Measurements from ENCODE around the gene ROBO3. TPM values are rescaled to one million over a fixed set of nuclear protein-coding genes. Genes with fewer than 3 reads are reported as not detected.

ROBO3 gene
- total and polyA plus RNA-seq, 5 donors from 2014 or later: 0.34 to 4.6 (median 2.1) TPM

DNA sequence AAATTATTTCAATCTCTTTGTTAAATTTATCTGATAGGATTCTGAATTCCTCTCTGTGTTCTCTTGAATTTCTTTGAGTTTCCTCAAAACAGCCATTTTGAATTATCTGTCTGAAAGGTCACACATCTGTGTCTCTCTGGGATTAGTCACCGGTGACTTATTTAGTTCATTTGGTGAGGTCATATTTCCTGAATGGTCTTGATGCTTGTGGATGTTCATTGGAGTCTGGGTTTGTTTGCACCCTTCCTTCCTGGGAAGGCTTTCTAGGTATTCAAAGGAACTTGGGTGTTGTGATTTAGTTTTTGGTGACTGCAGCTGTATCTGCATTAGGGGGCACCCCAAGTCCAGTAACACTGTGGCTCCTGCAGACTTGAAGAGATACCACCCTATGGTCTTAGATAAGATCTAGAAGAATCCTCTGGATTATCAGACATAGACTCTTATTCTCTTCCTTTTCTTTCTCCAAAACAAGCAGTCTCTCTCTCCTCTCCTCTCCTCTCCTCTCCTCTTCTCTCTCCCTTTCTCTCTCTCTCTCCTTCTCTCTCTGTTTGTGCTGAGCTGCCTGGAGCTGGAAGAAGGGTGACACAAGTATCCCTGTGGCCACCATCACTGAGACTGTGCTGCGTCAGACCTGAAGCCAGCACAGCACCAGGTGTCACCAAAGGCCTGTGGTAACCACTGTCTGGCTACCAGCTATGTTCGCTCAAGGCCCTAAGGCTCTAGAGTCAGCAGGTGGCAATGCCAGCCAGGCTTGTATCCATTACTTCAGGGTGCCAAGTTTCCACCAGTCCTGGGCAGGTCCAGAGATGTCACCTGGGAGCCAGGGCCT is 50.5 kb downstream of the ROBO3 start:
- no peak overlapping the region for H3K27ac ChIP-seq (ENCODE audit: insufficient read depth, low read length, poor library complexity, severe bottlenecking)
- H3K27me3 ChIP-seq (ENCODE audit: control insufficient read depth, insufficient read depth, low read length): no peaks in the 10 kb centered on the region
- no peak for ATAC-seq (ENCODE audit: low read depth in 2 of 2)
- Mint-ChIP-seq H3K4me1 (peaks cover 0 to 2% (median under 1%) of the 10 kb centered on the region in 4 donors), H3K4me3 (no peak overlapping the region), H3K27me3 (peaks cover 19% of the 10 kb centered on the region), H3K36me3 (no peaks in the 10 kb centered on the region), H3K9me3 (peaks cover 0 to 12% (median 6%) of the 10 kb centered on the region in 7 donors), H3K27ac (no peak overlapping the region)
- H3K4me3 ChIP-seq (ENCODE audit: low read depth, low read length): no peak overlapping the region
- DNase-seq: peak in 1 of 3 donors; percentile 24
- no peaks in the 10 kb centered on the region for H3K36me3 ChIP-seq (ENCODE audit: control insufficient read depth, insufficient read depth, low read length)
- no peaks in the 10 kb centered on the region for H3K4me1 ChIP-seq (ENCODE audit: control insufficient read depth, insufficient read depth, low read length, poor library complexity, severe bottlenecking)
- peaks cover 2 to 6% of the 10 kb centered on the region in 2 experiments for H3K9me3 ChIP-seq (ENCODE audit: control insufficient read depth in 2 of 2, low read length in 2 of 2)

DNA sequence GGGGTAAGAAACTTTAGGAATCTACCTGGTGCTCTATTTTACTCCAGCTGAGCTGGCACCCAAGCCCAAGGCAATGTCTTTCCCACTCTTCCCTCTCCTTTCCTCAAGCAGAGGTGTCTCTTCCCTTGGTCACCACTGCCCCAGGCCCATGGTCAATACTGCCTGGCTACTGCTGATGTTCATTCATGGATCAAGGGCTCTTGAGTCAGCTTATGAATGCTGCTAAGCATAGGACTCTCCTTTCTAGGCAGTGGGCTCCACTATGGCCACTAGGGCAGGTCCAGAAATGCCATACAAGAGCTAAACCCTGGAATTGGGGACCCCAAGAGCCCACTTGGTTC is 51.1 kb downstream of the ROBO3 start:
- peaks cover 2 to 6% of the 10 kb centered on the region in 2 experiments for H3K9me3 ChIP-seq (ENCODE audit: control insufficient read depth in 2 of 2, low read length in 2 of 2)
- ATAC-seq (ENCODE audit: low read depth in 2 of 2) (no peak), DNase-seq (no peak)
- Mint-ChIP-seq H3K27ac (no peak overlapping the region), H3K9me3 (peaks cover 0 to 12% (median 6%) of the 10 kb centered on the region in 7 donors), H3K4me1 (peaks cover 0 to 3% (median 1%) of the 10 kb centered on the region in 4 donors), H3K27me3 (peaks cover 19% of the 10 kb centered on the region), H3K4me3 (no peak overlapping the region), H3K36me3 (no peaks in the 10 kb centered on the region)
- H3K4me1 ChIP-seq (ENCODE audit: control insufficient read depth, insufficient read depth, low read length, poor library complexity, severe bottlenecking): no peaks in the 10 kb centered on the region
- no peaks in the 10 kb centered on the region for H3K27me3 ChIP-seq (ENCODE audit: control insufficient read depth, insufficient read depth, low read length)
- no peak overlapping the region for H3K4me3 ChIP-seq (ENCODE audit: low read depth, low read length)
- H3K27ac ChIP-seq (ENCODE audit: insufficient read depth, low read length, poor library complexity, severe bottlenecking): no peak overlapping the region
- H3K36me3 ChIP-seq (ENCODE audit: control insufficient read depth, insufficient read depth, low read length): no peaks in the 10 kb centered on the region

DNA sequence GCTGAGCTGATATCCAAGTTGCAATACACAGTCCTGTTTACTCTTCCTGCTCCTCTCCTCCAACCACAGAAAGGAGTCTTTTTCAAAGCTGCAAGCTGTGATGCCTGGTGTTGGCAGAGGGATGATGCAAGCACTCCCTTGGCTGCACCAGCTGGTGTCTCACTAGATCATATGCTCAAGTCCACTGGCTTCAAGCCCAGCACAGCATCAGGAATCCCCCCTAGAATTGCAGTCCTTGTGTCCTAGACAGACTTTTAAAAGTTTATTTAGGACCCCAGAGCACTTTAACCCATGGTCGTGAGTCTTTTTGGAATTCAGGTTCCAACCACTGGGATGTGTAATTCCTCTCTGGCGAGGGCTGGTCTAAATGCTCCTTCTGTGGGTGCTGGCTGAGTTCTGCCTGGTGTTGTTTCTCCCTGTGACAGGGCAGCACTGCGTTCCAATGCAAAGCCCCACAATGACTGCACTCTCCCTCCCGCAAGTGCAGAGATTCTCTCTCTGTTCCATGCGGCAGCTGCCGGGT is 51.9 kb downstream of the ROBO3 start:
- H3K27ac Mint-ChIP-seq: no peak overlapping the region
- H3K27me3 ChIP-seq (ENCODE audit: control insufficient read depth, insufficient read depth, low read length): no peaks in the 10 kb centered on the region

DNA sequence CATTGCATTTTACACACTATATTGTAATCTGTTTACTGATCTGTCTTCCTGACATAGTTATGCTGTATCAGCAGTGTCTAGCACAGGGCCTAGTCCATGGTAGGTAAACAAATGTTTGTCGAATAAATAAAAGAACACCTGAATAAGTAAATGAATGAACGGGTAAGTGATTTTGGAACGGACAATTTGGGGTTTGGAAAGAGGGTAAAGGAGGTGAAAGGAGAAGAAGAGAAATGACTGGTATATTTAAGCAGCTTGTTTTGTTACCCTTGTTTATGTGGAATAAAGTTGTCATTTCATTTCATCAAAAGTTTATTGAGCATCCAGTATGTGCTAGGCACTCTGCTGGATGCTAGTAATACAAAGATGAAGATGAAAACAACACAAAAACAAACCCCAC is 53.7 kb downstream of the ROBO3 start, which contains the start of gene HEPN1:
TSS of gene HEPN1 (plus strand) at position 301 of the 400 bp plus-strand sequence.
- Histone ChIP-seq H3K36me3 (ENCODE audit: control insufficient read depth, insufficient read depth, low read length) (no peaks in the 10 kb centered on the region), H3K4me1 (ENCODE audit: control insufficient read depth, insufficient read depth, low read length, poor library complexity, severe bottlenecking) (peaks cover 5% of the 10 kb centered on the region), H3K27me3 (ENCODE audit: control insufficient read depth, insufficient read depth, low read length) (no peaks in the 10 kb centered on the region), H3K9me3 (ENCODE audit: control insufficient read depth in 2 of 2, low read length in 2 of 2) (no peaks in the 10 kb centered on the region), H3K27ac (ENCODE audit: insufficient read depth, low read length, poor library complexity, severe bottlenecking) (no peak within 1 kb of the TSS), H3K4me3 (ENCODE audit: low read depth, low read length) (no peak within 1 kb of the TSS)
- no peak for ATAC-seq (ENCODE audit: low read depth in 2 of 2)
- Mint-ChIP-seq H3K4me3 (peak within 1 kb of the TSS in 2 of 4 donors; percentile 5 to 44), H3K9me3 (peaks cover 0 to 6% (median 0%) of the 10 kb centered on the region in 7 donors), H3K36me3 (peaks cover 3% of the 10 kb centered on the region), H3K27ac (peak within 1 kb of the TSS in 2 of 3 donors; percentile 12 to 40), H3K4me1 (peaks cover 0 to 25% (median 5%) of the 10 kb centered on the region in 4 donors), H3K27me3 (peaks cover 25% of the 10 kb centered on the region)
- no peak for DNase-seq

More for the DNA sequence above, 51.9 kb downstream of the ROBO3 start:
- peaks cover 25% of the 10 kb centered on the region for H3K27me3 Mint-ChIP-seq
- H3K9me3 Mint-ChIP-seq: peaks cover 0 to 6% (median 0%) of the 10 kb centered on the region in 7 donors
- Histone ChIP-seq H3K4me1 (ENCODE audit: control insufficient read depth, insufficient read depth, low read length, poor library complexity, severe bottlenecking) (no peaks in the 10 kb centered on the region), H3K27ac (ENCODE audit: insufficient read depth, low read length, poor library complexity, severe bottlenecking) (no peak overlapping the region), H3K4me3 (ENCODE audit: low read depth, low read length) (no peak overlapping the region), H3K36me3 (ENCODE audit: control insufficient read depth, insufficient read depth, low read length) (no peaks in the 10 kb centered on the region), H3K9me3 (ENCODE audit: control insufficient read depth in 2 of 2, low read length in 2 of 2) (peaks cover under 1 to 2% of the 10 kb centered on the region in 2 experiments)
- no peaks in the 10 kb centered on the region for H3K36me3 Mint-ChIP-seq
- DNase-seq (no peak), ATAC-seq (ENCODE audit: low read depth in 2 of 2) (no peak)
- H3K4me3 Mint-ChIP-seq: no peak overlapping the region
- peaks cover 0 to 9% (median 4%) of the 10 kb centered on the region in 4 donors for H3K4me1 Mint-ChIP-seq

DNA sequence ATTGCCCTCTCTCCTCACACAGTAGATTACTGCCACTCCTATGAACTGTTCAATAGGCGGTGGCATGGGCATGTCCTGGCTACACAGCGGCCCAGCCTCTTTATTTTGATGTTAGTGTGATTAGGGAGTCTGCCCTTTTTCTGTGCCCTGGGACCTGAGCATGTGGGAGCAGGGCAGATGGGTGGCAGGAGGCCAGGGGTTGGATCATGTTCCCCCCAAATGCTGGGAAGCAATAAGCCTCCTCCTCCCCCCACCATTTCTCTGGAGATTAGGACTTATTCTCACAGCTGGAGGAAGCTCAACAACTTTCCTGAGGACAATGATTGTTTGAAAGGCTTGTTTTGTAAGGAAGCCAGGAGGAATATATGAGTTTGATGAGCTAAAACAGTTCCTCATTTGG is 54.7 kb downstream of the ROBO3 start:
- Mint-ChIP-seq H3K27ac (peak overlapping the region in 1 of 3 donors; percentile 40), H3K4me1 (peaks cover 0 to 26% (median 5%) of the 10 kb centered on the region in 4 donors), H3K4me3 (peak overlapping the region in 2 of 4 donors; percentile 29 to 55), H3K9me3 (peaks cover 0 to 6% (median 0%) of the 10 kb centered on the region in 7 donors), H3K36me3 (peaks cover 3% of the 10 kb centered on the region), H3K27me3 (peaks cover 21% of the 10 kb centered on the region)
- DNase-seq (no peak), ATAC-seq (ENCODE audit: low read depth in 2 of 2) (no peak)
- Histone ChIP-seq H3K4me3 (ENCODE audit: low read depth, low read length) (no peak overlapping the region), H3K27ac (ENCODE audit: insufficient read depth, low read length, poor library complexity, severe bottlenecking) (no peak overlapping the region), H3K36me3 (ENCODE audit: control insufficient read depth, insufficient read depth, low read length) (no peaks in the 10 kb centered on the region), H3K9me3 (ENCODE audit: control insufficient read depth in 2 of 2, low read length in 2 of 2) (no peaks in the 10 kb centered on the region), H3K4me1 (ENCODE audit: control insufficient read depth, insufficient read depth, low read length, poor library complexity, severe bottlenecking) (peaks cover 5% of the 10 kb centered on the region), H3K27me3 (ENCODE audit: control insufficient read depth, insufficient read depth, low read length) (no peaks in the 10 kb centered on the region)

DNA sequence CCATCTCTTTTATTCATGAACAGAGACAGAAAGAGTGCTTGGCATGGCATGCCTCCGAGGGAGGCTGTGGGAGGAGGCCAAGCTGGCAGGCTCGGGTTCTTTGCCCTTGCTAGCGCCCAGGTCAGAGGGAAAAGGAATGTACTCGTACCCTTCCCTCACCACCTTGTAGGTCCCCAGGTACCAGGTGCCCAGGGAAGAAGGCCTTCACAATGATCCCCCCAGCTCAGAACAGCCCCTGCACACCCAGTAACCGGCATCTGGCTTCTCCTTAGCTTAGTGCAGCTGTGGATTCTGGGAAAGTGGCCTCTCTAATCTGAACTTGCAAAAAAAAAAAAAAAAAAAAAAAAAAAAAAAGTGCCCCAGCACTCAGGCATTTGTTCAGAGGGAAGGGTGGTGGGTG is 55.1 kb downstream of the ROBO3 start:
- Histone ChIP-seq H3K36me3 (ENCODE audit: control insufficient read depth, insufficient read depth, low read length) (no peaks in the 10 kb centered on the region), H3K4me3 (ENCODE audit: low read depth, low read length) (peak overlapping the region; percentile 18), H3K27me3 (ENCODE audit: control insufficient read depth, insufficient read depth, low read length) (no peaks in the 10 kb centered on the region), H3K9me3 (ENCODE audit: control insufficient read depth in 2 of 2, low read length in 2 of 2) (no peaks in the 10 kb centered on the region), H3K4me1 (ENCODE audit: control insufficient read depth, insufficient read depth, low read length, poor library complexity, severe bottlenecking) (peaks cover 5% of the 10 kb centered on the region), H3K27ac (ENCODE audit: insufficient read depth, low read length, poor library complexity, severe bottlenecking) (no peak overlapping the region)
- ATAC-seq (ENCODE audit: low read depth in 2 of 2): no peak
- Mint-ChIP-seq H3K9me3 (peaks cover 0 to 2% (median 0%) of the 10 kb centered on the region in 7 donors), H3K36me3 (peaks cover 3% of the 10 kb centered on the region), H3K27me3 (peaks cover 21% of the 10 kb centered on the region), H3K4me3 (peak overlapping the region; percentile 55 to 81 (median 78)), H3K4me1 (peaks cover 0 to 26% (median 6%) of the 10 kb centered on the region in 4 donors), H3K27ac (peak overlapping the region in 1 of 3 donors; percentile 40)
- no peak for DNase-seq

DNA sequence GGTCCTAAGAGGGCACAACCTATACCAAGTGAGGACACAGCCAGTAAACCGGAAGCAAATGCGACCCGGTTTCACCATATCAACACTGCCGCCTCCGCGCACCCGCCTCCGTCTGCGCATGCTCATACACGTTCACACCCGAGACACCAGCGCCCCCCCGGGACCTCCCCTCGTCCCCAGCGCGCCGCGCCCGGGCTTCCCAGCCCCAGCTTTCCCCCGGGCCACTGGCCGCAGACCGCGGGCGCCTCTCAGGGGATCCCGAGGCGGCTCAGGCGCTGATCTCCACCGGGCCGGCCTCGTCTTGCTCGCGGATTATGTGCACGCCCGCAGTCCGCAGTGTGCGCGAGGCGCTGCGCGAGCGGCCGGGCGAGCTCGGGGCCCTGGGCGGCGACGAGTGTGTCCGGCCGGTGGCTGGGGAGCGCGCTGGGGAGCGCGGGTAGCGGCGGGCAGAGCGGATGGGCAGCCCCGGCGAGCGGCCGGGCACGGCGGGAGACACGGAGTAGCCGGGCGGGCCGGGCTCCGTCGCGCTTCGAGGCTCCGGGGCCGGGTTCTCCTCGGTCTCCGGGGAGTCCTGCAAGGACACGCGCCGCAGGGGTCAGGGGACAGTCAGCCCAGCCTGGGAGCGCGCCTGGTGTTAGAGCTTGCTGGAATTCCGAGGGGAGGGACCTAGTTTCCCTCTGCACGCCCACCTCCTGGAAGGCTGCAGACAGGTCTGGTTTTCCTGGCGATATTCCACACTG is 55.8 kb downstream of the ROBO3 start:
- Mint-ChIP-seq H3K4me1 (peaks cover 0 to 26% (median 6%) of the 10 kb centered on the region in 4 donors), H3K27ac (peak overlapping the region in 2 of 3 donors; percentile 16 to 40), H3K4me3 (peak overlapping the region; percentile 55 to 81 (median 78)), H3K27me3 (peaks cover 16% of the 10 kb centered on the region), H3K36me3 (peaks cover 3% of the 10 kb centered on the region), H3K9me3 (no peaks in the 10 kb centered on the region)
- Histone ChIP-seq H3K4me3 (ENCODE audit: low read depth, low read length) (peak overlapping the region; percentile 18), H3K27ac (ENCODE audit: insufficient read depth, low read length, poor library complexity, severe bottlenecking) (no peak overlapping the region), H3K36me3 (ENCODE audit: control insufficient read depth, insufficient read depth, low read length) (no peaks in the 10 kb centered on the region), H3K4me1 (ENCODE audit: control insufficient read depth, insufficient read depth, low read length, poor library complexity, severe bottlenecking) (peaks cover 5% of the 10 kb centered on the region), H3K27me3 (ENCODE audit: control insufficient read depth, insufficient read depth, low read length) (no peaks in the 10 kb centered on the region), H3K9me3 (ENCODE audit: control insufficient read depth in 2 of 2, low read length in 2 of 2) (no peaks in the 10 kb centered on the region)
- ATAC-seq (ENCODE audit: low read depth in 2 of 2) (peak; percentile 76 to 78), DNase-seq (peak; percentile 50 to 80 (median 69))
